GM18951 (cell line): ENCODE measurements around the gene IQCN.

Source experiments
- POLR2A ChIP-seq: IDR thresholded peaks from 4 replicates; pipeline ENCODE4 v1.6.1; 2011; ENCODE audit warnings: mild to moderate bottlenecking; ENCODE audit not compliant: insufficient read length, insufficient read depth; ENCODE audit errors: extremely low read depth
- in situ Hi-C: fragments of 300-500 bp; cut with MboI; formaldehyde crosslinking; loops from one replicate; pipeline ENCODE4 v1.12.0; 2022; ENCODE audit warnings: low sequenced_read_pairs, mixed read lengths, inconsistent platforms; ENCODE audit not compliant: unreplicated experiment

IQCN gene

DNA sequence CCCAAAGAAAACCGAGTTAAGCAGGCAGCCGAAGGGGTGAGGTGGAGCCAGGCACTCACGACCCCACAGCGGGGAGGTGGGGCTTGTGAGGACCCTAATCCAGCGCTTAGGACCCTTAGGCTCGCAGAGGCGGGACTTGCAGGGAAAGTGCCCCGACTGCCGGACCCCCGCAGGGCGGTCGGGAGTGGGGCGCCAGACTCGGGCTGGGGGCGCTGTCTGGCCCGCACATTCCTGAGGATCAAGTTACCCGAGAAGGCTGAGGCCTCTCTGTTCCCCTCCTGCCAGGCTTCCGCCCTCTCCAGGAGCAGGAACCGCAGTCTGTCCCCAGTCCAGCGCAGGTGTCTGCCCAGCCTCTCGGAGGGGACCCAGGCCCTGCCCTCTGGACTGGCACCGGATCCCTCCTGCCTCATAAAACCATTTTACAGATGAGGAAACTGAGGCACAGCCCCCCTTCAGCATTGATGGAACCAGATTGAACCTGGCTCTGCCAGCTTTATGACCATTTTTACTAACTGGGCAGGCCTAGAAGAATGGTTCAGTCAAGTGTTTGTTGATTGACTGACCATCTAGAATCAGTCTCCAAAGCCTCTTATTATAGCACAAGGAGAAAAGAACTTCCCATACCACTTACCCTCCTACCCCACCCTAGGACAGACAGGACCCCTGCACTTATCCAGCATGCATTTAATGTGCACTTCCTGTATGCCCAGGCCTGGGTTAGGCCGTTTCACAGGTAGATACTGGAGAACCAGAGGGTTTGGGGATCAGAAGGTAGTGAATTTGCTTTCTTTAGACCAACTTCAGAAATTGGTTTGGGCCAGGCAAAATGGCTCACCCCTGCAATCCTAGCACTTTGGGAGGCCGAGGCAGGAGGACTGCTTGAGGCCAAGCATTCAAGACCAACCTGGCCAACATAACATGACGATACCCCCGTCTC, 13.9 kb upstream of the IQCN start:
- TF ChIP-seq POLR2A, result no peak
- in situ Hi-C loops, result no loop called here

DNA sequence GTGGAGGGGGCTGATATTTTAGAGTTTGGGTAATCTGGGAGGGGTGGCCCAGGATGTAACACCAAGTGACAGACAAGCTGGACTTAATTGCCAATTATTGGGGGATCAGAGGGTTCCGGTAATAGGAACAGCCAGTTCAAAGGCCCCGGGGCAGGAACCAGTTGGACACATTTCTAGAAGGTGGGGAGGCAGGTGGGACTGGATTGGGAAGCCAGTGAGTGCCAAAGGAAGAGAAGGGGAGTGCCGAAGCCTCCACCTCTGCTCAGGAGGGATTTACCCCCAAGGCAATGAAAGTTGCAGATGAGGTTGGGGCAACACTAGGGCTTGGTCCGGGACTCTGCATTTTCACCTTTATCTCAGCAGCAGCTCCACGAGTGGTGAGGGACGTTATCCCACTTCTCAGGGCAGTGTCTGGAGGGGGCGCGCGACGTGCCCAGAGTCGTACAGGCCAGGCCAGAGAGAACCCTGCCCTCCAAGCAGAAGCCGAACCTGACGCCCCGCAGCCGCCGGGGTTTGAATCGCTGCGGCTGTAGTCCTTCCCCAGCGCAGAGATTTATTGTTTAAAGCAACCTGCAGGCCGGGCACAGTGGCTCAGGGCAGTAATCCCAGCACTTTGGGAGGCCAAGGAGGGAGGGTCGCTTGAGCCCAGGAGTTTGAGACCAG, 12.9 kb upstream of the IQCN start:
- in situ Hi-C loops, result no loop called here
- TF ChIP-seq POLR2A, result no peak

DNA sequence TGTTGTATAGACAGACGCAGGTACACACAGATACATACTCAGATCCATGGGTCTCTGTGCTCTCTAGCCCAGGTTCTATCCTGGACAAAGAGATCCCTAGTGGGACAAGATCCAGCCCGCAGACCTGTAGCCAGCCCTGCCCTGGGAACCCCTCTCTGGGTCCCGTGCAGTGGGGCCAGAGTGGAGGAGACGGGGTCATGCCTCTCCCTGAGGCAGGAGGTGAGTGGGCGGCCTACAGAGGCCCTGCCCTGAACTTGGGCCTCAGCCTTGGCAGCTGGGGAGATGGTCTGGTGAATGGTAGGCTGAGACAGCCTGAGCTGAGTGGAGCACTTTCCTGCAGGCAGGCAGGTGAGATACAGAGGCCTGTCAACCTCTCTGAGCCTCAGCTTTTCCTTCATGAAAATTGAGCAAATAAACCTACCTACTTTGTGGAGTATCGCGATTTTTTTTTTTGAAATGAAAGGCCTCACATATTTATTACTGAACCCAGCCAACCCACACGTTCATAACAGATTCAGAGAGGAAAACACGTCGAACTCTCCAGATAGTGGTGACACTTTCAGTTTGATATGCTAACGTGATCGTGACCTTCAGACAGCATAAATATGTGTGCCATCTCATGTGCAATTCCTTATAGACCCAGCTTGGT, 10.6 kb upstream of the IQCN start:
- TF ChIP-seq POLR2A, result no peak
- in situ Hi-C loops, result no loop called here

GRCh38 chr19:18283338-18283737, 9.1 kb upstream of the IQCN start:
- in situ Hi-C loops, result no loop called here
- no peak for TF ChIP-seq POLR2A

DNA sequence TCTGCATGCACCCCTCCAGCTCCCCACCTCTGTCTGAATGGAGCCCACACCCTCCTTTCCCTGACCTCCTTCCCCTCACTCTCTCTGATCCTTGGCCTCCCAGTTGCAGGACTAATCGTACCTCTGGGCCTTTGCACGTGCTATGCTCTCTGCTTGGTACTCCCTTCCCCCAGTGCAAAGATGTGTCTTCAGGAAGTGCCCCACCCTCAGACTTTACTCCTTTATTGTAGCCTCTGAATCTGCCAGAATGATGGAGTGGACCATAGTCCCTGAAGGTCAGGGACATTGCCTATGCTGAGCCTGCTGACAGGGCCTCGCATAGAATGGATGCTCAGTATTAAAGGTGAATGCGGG, 8.5 kb upstream of the IQCN start:
- in situ Hi-C loops, result no loop called here
- no peak for TF ChIP-seq POLR2A

- no peak for TF ChIP-seq POLR2A
- in situ Hi-C loops, result no loop called here
These were observed 8.0 kb upstream of the IQCN start for GRCh38 chr19:18282021-18282787.

DNA sequence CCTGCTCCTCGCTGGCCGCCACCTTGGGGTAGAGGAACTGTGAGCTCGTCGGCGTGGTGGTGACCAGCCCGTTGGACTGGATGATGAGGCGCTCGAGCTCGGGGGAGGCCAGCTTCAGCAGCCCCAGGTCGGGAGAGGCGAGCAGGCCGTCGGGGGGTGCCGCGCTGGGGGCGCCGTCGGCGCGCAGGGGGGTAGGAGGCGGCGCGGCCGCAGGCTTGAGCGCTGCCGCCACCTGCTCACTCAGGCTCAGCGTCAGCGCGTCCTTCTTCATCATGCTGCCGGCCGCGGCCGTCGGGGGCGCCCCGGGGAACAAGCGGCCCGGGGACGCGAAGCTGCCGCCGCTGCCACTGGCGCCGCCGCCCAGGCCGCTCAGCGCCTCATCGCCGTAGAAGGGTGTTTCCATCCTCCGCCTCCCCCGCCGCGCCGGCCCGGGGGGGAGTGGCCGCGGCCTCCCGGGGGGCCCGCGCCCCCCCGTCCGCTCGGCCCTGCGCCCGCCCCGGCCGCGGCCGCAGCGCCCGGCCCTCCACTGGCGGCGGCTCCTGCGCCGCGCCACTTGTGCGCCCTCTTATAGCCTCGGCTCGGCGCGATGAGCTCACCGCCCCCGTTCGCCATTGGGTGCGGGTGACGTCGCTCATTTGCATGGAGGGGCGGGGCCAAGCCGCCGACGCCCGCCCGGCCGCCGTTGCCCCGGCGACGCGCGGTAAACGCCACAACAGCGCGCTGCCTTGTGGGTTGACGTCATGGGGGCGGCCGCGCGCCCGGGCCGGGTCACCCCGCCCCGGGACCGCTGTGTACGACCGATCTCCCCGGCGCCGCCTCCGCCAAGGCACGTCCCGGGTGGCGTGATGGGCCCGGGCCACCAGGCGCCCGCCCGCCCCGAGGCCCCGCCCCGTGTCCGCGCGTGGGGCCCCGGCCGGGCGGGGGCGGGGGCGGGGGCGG, 7.1 kb upstream of the IQCN start, which contains the start of gene JUND:
Gene JUND, minus strand, starts transcription at position 541 of the 939 bp plus-strand sequence. Its CDS starts 138 bp downstream, at position 403.
- peak; percentile 100 for TF ChIP-seq POLR2A
- in situ Hi-C loops, result no loop called here

DNA sequence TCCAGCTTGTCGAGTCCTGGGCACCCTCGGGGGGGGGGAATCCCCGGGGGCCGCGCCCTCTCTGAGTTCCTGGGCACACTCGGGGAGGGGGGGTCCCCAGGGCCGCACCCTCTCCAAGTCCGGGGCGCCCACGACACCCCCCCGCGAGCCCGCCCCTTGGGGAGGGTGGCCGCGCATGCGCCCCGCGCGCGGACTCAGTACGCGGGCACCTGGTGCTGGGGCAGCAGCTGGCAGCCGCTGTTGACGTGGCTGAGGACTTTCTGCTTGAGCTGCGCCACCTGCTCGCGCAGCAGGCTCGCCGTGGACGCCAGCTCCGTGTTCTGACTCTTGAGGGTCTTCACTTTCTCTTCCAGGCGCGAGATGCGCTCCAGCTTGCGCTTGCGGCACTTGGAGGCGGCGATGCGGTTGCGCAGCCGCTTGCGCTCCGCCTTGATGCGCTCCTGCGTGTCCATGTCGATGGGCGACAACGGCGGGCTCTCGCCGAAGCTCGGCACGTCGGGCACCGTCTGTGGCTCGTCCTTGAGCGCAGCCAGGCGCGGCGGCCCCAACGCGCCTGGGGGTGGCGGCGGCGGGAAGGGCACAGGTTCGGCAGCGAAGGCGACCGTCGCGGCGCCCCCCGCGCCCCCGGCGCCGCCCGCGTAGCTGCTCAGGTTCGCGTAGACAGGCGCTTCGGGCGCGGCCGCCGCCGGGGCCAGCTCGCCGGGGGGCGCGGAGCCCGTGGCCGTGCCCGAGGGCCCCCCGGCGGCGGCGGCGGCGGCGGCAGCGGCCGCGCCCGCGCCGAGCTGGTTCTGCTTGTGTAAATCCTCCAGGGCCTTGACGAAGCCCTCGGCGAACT, 6.2 kb upstream of the IQCN start:
- in situ Hi-C loops, result no loop called here
- peak; percentile 82 for TF ChIP-seq POLR2A

DNA sequence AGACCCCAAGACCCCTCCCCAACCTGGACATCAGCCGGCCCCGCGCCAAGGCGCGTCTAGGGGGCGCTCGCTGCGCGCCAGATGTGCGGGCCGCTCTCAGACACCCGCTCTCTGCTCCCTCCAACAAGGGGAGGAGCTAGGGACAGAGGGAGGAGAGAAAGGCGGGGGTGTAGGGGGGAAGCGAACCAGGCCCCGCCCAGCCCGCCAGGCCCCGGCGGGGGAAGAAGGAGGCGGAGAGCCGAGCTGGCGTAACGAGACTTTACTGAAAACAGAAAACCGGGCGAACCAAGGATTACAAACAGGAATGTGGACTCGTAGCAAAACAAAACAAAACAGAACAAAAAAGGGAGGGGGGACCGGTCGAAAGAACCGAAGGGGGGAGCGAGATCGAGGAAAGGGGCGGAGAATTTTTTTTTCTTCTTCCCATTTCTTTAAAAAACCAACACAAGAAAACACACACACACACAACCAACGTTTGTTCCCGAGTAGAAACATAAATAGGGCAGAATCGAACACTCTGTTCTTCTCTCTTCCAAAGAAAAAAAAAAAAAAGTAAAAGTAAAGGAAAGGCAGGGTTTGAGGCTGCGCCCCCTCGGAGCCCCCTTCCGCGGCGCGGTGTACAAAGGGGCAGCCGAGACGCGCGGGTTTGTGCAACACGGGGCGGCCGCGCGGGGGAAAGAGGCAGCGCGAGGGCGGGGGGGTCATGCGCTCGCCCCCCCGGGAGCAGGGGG, 5.4 kb upstream of the IQCN start:
- peak; percentile 60 for TF ChIP-seq POLR2A
- in situ Hi-C loops, result loop anchor here (5.0 kb wide), 1 partner anchor 48 kb away; no protein-coding TSS in a partner anchor

DNA sequence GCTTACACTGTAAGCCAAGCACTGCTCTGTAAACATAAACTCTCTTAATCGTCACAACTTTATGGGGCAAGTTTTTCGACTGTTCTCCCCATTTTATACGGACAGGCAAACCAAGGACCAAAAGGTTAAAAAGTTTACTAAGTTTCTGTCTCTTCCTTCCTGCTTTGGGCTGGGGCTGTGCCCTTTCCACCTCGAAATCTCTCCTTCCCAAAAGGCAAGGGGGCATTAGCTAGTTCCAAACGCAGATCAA, 4.9 kb upstream of the IQCN start:
- in situ Hi-C loops, result loop anchor here (5.0 kb wide), 1 partner anchor 48 kb away; no protein-coding TSS in a partner anchor

GRCh38 chr19:18278521-18279265, 4.4 kb upstream of the IQCN start:
- no peak for TF ChIP-seq POLR2A
- in situ Hi-C loops, result loop anchor here (5.0 kb wide), 1 partner anchor 49 kb away; no protein-coding TSS in a partner anchor

More for the DNA sequence above, 4.9 kb upstream of the IQCN start:
- no peak for TF ChIP-seq POLR2A
